ENCODE results near the gene TLCD5.
A peak's percentile ranks its signal among the peaks of the same experiment; 100 is the strongest.

The TLCD5 gene

GRCh38 chr11:120324932-120325810 lies at the start of gene TLCD5:
Gene TLCD5 (plus strand): TSS chr11:120325299. CDS start chr11:120327442, 2,143 bp downstream.
- DNase-seq = peak in 11 of 14 donors; percentile 32 to 72 (median 49)

- no peak for DNase-seq
Observed at GRCh38 chr11:120279502-120279901, 45.6 kb upstream of the TLCD5 start.

DNA sequence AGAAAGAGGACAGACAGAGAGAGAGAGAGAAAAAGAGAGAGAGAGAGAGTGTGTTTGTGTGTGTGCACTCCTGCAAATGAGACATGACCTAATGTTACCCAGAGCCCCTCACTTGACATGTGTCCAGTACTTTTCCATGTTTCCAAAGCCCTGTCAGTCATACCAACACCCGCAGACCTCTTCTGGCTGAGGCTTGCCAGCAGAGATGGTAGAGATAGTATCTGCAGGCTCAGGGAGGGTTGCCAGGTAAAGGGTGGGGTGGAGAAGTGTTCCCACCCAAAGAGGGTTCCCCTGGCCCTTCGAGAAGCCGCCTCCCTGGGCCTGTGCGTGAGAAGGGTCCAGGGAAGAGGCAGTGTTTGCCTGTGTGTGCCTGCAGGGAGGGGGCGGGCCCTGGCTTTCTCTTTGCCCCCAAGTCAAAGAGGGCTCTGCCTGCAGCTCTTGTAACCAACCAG lies 44.5 kb upstream of the TLCD5 start:
- DNase-seq = no peak

DNA sequence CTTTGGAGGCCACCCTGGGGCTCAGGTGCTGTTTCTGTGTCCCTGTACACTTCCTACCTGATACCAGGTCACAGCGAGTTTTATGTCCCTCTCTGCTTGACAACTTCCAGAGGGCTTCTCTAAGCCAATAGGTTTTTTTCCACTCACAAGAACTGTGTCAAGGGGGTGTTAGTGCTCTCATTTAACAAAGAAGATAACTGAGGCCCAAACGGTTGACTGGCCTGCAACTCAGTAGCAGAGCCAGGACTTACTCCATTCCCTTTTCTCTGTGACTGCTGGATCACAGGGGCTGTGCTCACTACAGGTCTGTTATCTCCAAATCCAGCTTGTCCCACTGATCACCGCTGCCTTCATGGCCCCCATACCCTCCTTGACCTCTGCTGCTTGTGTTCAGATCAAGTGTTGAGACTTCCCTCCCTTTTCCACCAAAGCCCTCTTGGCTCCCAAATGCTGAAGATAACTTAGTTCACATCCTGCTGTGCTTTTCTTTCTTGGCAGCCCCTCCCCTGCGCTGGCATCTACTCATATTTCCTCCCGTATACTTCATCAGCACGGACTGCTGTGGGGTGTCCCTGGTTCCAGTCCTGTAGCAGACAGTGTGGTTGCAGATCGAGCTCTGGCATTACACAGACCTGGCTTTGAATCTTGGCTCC lies 43.8 kb upstream of the TLCD5 start:
- no peak for DNase-seq

DNA sequence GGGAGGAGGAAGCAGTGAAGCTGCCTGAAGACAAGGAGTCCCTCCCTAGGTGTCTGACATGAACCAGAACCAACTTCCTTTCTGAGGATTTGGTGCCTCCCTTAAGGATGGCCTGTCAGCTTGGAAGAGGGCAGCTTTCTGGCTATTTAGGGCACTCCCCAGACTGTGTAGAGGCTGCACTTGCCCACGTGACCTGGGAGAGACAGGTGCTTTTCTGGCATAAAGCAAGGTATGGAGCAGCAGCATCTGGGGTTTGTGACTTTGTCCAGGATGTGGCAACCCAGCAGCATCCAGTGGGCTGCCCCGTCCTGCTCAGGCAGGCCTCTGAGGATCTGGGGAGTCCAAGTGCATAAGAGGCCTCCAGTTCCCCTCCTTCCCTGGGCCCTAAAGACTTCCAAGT lies 42.0 kb upstream of the TLCD5 start:
- DNase-seq = no peak

GRCh38 chr11:120284272-120284671 lies 40.8 kb upstream of the TLCD5 start:
- no peak for DNase-seq

- no peak for DNase-seq
Observed at GRCh38 chr11:120285256-120285655, 39.8 kb upstream of the TLCD5 start.

GRCh38 chr11:120288021-120288420 lies 37.1 kb upstream of the TLCD5 start:
- no peak for DNase-seq

- no peak for DNase-seq
Observed at GRCh38 chr11:120289426-120289825, 35.7 kb upstream of the TLCD5 start.

GRCh38 chr11:120290956-120291355 lies 34.1 kb upstream of the TLCD5 start:
- DNase-seq = no peak

GRCh38 chr11:120293038-120293800 lies 31.9 kb upstream of the TLCD5 start:
- no peak for DNase-seq

GRCh38 chr11:120294096-120294495 lies 31.0 kb upstream of the TLCD5 start:
- no peak for DNase-seq

GRCh38 chr11:120295099-120295498 lies 30.0 kb upstream of the TLCD5 start:
- no peak for DNase-seq

DNA sequence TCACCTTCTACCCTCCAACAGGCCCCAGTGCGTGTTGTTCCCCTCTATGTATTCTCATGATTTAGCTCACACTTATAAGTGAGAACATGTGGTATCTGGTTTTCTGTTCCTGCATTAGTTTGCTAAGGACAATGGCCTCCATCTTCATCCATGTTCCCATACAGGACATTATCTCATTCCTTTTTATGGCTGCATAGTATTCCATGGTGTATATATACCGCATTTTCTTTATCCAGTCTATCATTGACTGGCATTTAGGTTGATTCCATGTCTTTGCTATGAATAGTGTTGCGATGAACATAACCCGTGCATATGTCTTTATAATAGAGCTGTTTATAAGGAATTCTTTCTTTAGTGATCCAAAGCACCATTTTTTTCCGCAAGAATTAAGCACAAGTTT lies 28.5 kb upstream of the TLCD5 start:
- DNase-seq = no peak

DNA sequence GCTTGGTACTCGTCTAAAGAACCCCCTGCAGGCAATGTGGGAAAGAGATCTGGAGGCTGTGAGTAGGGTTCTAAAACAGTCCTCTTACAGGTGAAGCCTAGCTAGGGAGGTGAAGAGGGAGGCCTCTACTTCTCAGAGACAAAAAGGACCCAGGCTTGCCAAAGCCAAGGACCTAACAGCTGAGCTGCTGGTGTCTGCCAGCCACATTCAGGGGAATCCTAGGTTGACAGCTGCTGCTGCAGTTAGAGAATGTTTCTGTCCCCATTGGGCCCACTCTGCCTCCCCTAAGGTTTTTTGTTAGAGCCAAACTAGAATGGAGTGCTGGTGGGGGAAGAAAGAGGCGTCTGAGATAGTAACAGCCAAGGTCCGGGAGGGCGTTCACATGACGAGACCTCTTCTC lies 26.6 kb upstream of the TLCD5 start:
- no peak for DNase-seq

DNA sequence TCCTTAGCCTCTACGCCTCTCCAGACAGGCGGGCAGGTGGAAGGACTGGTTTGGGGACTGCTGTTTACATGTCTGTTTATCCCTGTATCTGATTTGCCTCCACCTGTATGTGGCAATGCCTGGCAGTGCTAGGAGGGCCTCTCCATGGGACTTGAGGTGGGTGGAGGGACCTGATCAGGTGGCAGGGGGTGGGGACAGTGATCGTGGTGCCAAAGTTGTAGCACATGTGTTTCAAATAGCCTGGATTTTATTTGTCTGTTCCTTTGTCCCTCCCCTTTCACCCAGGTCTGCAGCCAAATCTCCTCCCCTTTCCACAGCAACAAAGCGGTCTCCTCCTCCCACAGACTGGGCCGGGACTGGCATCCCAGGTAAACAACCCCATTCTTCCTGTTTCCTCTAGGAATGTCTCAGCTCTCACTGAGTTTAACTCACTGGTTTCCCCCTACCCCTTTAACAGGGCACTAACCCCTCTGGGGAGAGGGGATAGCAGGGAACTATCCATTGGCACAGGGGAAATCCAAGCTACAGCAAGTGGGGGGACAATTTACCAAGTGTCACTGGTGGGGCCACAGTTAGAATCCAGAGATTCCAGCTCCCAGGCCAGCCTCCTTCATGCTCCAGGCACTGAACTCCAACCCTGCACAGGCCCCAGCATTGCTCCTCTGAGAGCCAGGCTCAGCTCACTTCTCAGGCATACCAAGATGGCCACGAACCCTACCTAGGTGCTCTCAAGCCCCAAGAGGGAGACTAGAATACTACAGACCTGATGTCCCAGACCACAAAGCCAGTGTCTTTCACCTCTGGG lies 22.9 kb upstream of the TLCD5 start:
- no peak for DNase-seq

DNA sequence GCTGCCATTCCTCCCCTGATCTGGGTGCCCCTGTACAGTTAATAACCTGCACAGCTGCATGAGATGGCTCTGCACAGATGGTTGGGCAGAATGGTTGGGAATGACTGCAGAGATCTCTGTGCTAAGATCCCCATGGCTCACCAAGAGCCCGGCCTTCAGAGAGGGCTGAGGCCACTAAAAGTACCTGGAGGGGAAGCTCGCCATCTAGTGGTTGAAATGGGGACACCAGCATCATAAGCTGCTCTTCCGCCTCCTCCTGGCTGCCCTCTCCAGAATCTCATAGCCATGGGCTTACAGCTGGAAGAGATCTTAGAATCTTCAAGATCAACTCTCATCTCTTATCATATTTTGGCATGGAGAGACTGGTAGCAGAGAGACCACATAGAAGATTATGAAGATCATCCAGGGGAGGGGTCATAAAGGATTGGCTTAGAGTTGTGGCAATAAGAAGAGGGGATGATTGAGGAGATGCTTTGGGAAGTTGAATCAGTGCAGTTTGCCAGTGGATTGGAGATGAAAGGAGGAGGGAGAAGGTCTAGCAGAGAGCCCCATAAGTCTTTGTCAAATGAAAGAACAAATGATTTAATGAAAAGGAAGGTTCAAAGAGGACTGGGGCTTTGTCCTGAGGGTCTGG lies 22.0 kb upstream of the TLCD5 start:
- DNase-seq = peak in 4 of 14 donors; percentile 16 to 27 (median 26)

- no peak for DNase-seq
Observed at GRCh38 chr11:120304526-120304925, 20.6 kb upstream of the TLCD5 start.

DNA sequence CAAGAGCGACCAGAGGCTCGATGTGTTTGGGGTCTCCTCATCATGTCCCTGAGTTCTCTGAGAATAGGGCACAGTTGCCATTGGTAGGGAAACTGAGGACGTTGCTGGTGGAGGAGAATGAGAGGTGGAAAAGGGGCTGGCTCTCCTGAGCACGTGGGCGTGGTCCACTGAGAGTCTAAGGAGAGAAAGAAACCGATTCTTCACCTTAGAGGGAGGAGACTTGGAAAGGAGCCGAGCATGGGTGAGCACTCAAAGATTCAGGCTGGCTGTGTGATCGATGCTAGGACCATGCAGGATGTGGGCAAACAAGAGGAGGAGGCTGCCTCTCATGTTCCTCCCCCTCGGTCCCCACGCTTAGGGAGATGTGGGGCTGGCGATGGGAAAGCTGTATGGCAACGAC lies 19.8 kb upstream of the TLCD5 start:
- DNase-seq = no peak

- no peak for DNase-seq
Observed at GRCh38 chr11:120306519-120307242, 18.4 kb upstream of the TLCD5 start.

DNA sequence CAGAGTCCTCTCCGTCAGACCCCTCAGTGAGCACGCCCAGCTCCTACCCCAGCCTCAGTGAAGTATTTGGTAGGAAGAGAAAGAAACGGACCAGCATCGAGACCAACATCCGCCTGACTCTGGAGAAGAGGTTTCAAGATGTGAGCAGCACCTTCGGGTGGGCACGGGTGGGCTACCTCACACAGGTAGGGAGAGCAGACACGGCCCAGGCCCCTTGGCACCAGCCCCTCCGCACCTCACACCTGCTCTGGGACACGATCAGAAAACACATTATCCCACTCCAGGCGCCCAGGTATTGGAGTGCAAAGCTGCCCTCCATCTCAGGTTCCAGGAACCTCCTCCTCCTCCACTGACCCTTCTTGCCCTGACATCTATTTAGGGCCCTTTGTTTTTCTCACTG lies 17.6 kb upstream of the TLCD5 start:
- DNase-seq = no peak

Data from C1 segment of cervical spinal cord (tissue), 14 donors.